GOT3 (cell line): ENCODE measurements around the gene CAB39L.
"Not testable (repeated sequence)": the region's sequence is repeated elsewhere in the genome, so short reads cannot be mapped to it uniquely, and the experiment has no call there.

Source experiments
- DNase-seq: peaks from one replicate; lab custom pipeline; 2025; ENCODE audit warnings: mixed read lengths; lab: John Stamatoyannopoulos, UW

The CAB39L gene

GRCh38 chr13:49308921-49309408, 134.9 kb downstream of the CAB39L start:
- DNase-seq = no peak

- DNase-seq = no peak
Observed at GRCh38 chr13:49308097-49308875, 135.6 kb downstream of the CAB39L start.

DNA sequence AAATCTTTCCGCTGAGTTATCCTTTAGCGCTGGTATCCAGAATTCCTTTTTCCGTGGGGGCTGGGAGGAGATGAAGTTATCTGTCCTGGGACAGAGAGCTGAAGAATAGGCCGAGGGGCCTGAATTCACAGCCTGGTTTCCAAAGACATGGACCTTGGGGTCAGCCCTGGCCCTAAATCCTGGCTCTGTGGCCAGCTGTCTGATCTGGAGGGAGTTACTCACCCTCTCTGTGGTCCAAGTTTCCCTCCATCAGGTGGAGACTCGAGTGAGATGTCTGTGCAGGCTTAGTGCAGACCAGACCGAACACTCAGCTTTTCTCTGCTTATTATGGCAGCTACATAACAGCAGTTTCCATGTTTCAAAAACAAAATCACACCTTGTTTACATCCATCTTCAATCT, 136.5 kb downstream of the CAB39L start:
- DNase-seq = no peak

- no peak for DNase-seq
Observed at GRCh38 chr13:49305792-49306425, 138.0 kb downstream of the CAB39L start.

- DNase-seq = no peak
Observed at GRCh38 chr13:49304763-49305700, 138.8 kb downstream of the CAB39L start.

DNA sequence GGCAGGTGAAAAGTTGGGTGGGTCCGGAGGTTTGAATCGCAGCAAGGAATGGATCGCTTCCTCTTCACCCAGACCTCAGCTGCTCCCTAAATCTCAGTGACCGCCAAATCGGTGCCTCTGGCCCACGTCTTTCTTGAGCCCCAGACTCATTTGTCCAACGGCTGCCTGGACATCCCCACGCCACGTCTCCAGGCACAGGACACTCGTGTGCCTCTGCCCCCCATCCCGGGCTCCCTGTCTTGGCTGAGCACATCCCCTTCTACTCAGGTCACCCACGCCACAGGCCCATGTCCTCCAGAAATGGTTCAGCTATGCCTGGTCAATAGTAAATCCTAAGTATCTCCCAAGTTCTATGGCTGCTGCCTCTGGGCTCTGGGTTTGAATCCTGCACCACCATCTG, 139.5 kb downstream of the CAB39L start:
- DNase-seq = no peak

- DNase-seq = no peak
Observed at GRCh38 chr13:49303533-49304252, 140.2 kb downstream of the CAB39L start.

GRCh38 chr13:49302817-49303216, 141.0 kb downstream of the CAB39L start:
- no peak for DNase-seq

- no peak for DNase-seq
Observed at GRCh38 chr13:49302222-49302621, 141.6 kb downstream of the CAB39L start.

DNA sequence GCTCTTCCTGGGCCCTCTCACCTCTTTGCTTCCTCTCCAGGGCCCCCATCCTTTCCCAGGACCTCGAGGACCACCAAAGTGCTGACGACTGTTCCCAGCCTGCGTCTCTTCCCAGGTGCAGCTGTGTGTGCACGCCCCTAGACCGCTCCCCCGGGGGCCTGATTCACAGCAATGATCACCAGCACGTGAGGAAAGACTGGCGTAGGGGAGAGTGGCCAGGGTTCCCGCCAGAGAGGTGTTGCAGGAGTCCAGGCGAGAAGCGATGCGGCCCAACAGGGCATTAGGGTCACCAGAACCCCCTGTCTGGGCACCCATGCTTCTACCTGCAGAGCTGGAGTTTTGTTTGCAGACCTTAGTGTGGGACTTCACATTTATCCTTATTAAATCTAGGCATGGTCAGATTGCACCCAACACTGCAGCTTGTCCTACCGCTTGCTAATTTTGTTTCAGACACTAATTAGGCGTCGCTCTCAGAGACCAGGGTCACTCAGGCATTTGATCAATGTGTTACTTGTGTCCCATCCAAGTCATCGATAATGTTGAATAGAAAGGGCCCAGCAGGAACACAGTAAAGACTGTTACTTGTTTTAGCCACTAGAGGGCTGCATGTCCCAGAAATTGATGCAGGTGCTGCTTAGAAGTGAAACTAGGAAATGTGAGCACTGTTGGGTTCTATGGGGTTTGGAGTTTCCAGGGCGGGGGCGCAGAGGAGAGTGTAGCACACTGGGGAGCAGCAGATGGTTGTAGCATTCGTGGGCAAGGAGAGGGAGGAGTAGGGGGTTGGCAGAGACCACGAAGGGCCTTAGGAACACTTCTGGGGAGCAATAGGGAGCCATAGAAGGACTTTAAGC, 142.9 kb downstream of the CAB39L start:
- DNase-seq = peak; percentile 27

GRCh38 chr13:49300276-49300675, 143.6 kb downstream of the CAB39L start:
- no peak for DNase-seq

GRCh38 chr13:49298903-49299605, 144.8 kb downstream of the CAB39L start:
- no peak for DNase-seq

GRCh38 chr13:49298416-49298815, 145.4 kb downstream of the CAB39L start:
- DNase-seq = no peak

DNA sequence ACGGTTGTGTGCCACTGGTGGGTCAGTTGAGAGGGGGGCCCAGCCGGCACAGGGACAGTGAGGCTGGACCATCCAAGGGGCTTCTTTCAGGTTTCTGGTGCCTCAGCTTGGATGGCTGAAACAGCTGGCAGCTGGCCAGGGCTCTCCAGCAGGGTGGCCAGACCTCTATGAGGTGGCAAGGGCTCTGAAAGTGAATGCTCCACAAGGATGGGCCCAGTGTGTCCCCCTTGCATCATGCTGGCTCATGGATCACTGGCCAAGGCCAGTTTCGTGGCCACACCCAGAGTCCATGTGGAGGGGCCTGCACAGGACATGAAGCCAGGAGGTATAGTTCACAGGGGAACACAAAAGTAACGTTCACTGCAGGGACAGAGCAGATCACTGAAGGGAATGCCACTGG, 146.5 kb downstream of the CAB39L start:
- DNase-seq = no peak

DNA sequence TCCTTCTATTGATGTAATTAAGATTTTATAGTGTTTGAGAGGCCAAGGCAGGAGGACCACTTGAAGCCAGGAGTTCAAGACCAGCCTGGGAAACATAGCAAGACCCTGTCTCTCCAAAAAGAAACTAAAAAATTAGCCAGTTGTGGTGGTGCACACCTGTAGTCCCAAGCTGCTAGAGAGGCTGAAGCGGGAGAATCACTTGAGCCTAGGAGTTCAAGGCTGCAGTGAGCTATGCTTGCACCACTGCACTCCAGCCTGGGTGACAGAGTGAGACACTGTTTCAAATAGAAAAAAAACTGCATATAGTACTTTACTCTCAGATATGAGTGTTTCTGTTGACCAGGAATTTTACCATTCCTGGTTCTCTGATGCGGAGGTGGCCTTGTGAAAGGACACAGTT, 147.2 kb downstream of the CAB39L start:
- DNase-seq = no peak

GRCh38 chr13:49295244-49295643, 148.6 kb downstream of the CAB39L start:
- DNase-seq = no peak

- DNase-seq = not testable (repeated sequence)
Observed at GRCh38 chr13:49294723-49295122, 149.1 kb downstream of the CAB39L start.

GRCh38 chr13:49292742-49293486, 150.9 kb downstream of the CAB39L start:
- DNase-seq = no peak

DNA sequence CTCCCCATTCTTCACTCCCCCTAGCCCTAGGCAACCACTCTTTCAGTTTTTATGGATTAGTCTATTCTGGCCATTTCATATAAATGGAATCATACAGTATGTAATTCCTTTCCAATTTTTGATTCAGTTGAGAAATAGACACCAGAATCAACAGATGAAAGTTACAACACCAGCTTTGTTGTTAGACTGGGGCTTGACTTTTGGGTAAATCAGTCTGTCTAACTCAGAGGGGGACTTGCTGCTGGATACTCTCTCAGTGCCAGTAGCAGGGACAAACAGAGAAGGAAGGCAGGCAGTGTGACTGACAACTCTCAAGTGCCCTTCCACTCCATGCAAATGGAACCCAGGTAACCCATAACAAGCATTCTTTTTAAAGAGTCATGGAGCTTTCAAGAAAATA, 155.4 kb downstream of the CAB39L start:
- no peak for DNase-seq
